Keratinocyte (primary cell): ENCODE results near the gene DIAPH1.

Source experiments
- CTCF ChIP-seq, 3 experiments: IDR thresholded peaks in 1 of 3; conservative IDR thresholded peaks in 1 of 3; optimal IDR thresholded peaks in 1 of 3; 2 replicates in 2 of 3; 3 replicates in 1 of 3; pipeline versions ENCODE3 to v1.5.1; 2011; ENCODE audit warnings: low read length in 3 of 3, mild to moderate bottlenecking in 3 of 3, moderate library complexity in 2 of 3, control low read depth in 1 of 3, inconsistent platforms in 1 of 3; ENCODE audit not compliant: insufficient read depth in 2 of 3; ENCODE audit errors: extremely low read depth in 1 of 3
- EZH2 ChIP-seq: IDR thresholded peaks from one replicate; pipeline ENCODE4 v1.6.1; 2012; ENCODE audit warnings: inconsistent platforms, mild to moderate bottlenecking, low read length, moderate library complexity

- TF ChIP-seq CTCF (optimal IDR thresholded peaks at IDR 0.05 in 1 of 3, IDR thresholded peaks at IDR 0.05 in 1 of 3, conservative IDR thresholded peaks at IDR 0.05 in 1 of 3; ENCODE audit: extremely low read depth in 1 of 3, insufficient read depth in 2 of 3, low read length in 3 of 3) (no peak), EZH2 (no peak)
These were observed 2.6 kb downstream of the DIAPH1 start for GRCh38 chr5:141615991-141616720.
